ENCODE data around the gene STRADA.

The STRADA gene

DNA sequence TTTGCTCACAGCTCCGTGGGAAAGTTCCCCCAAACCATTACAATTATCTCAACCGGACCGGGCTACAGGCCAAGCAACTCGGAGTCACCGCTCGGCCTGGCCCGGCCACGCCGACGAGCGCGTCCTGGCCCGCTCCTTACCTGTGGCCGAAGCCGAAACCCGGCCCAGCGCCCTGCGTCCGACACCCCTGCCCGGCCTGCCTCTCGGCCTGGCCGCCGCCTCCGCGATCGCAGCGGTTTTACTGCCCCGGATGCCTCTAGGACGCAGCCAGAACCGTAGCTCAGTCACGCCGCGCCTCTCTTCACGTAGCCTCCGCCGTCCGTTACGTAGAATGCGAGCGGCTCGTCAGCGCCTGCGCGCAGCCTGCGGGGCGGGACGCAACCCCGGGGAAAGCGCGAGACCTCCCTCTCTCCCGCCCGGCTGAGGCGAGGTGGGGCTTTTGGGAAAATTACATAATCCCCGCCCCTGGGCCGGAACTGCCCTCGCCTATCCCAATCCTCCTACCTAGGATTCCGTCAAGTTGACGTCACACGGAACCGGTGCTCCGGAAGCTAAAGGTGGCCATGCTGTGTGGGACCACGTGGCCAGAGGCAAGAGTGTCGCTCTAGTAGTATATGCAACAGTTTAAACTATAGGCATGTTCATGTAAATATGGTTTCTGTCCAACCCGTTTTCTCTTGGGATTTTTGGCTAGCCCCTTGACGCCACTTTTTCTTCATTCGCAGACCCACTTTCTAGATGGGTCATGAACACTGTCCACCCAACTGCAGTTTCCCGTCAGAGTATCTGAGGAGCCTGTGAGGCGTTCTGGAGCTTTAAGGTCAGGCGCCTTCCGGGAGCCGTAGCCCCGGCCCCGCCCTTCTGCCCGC, 31.9 kb upstream of the STRADA start, which contains the start of gene CCDC47:
Gene CCDC47, minus strand, starts transcription at position 326 of the 869 bp plus-strand sequence. CDS start 7,422 bp downstream, outside the sequence.
- TF ChIP-seq, protein P1, sequence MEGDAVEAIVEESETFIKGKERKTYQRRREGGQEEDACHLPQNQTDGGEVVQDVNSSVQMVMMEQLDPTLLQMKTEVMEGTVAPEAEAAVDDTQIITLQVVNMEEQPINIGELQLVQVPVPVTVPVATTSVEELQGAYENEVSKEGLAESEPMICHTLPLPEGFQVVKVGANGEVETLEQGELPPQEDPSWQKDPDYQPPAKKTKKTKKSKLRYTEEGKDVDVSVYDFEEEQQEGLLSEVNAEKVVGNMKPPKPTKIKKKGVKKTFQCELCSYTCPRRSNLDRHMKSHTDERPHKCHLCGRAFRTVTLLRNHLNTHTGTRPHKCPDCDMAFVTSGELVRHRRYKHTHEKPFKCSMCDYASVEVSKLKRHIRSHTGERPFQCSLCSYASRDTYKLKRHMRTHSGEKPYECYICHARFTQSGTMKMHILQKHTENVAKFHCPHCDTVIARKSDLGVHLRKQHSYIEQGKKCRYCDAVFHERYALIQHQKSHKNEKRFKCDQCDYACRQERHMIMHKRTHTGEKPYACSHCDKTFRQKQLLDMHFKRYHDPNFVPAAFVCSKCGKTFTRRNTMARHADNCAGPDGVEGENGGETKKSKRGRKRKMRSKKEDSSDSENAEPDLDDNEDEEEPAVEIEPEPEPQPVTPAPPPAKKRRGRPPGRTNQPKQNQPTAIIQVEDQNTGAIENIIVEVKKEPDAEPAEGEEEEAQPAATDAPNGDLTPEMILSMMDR (IDR thresholded peaks at IDR 0.05; ENCODE audit: unreplicated experiment in 3 of 3), result no peak
- H3K27ac Mint-ChIP-seq, result peak within 1 kb of the TSS; percentile 99 to 100 (median 100)

DNA sequence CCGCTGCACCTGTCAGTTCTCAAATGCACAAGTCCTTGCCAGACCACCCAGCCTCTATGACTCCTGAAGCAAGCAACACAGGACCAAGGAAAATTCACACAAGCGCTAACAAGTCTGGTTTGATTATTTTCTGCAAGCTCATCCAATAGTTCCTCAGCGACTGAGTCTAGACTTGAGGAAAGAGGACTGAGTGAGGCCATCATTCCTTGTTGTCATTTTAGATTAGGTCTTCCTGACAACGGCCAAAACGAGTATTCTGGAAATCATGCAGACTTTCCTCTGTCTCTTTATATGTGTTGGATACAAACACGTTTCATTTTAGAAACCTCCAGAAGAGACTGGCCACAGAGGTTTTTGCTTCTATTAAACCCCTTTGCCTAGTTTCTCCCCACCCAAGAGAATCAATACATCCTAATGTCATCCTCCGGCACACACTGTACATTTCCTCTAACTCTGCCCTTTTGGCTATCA, 31.2 kb upstream of the STRADA start:
- H3K4me1 Mint-ChIP-seq, result peaks cover 35% of the 10 kb centered on the region
- peaks cover 17% of the 10 kb centered on the region for H3K36me3 Mint-ChIP-seq (ENCODE audit: low read depth)
- TF ChIP-seq, protein P1 (IDR thresholded peaks at IDR 0.05; ENCODE audit: unreplicated experiment in 3 of 3), result no peak
- H3K27ac Mint-ChIP-seq, result peak overlapping the region; percentile 99 to 100 (median 100)
- H3K27me3 Mint-ChIP-seq (ENCODE audit: low read depth), result no peaks in the 10 kb centered on the region
- H3K9me3 Mint-ChIP-seq, result no peaks in the 10 kb centered on the region
- H3K4me3 Mint-ChIP-seq, result peak overlapping the region; percentile 98 to 100 (median 98)

More for the DNA sequence above, 31.9 kb upstream of the STRADA start, which contains the start of gene CCDC47:
- Mint-ChIP-seq H3K36me3 (ENCODE audit: low read depth) (peaks cover 22% of the 10 kb centered on the region), H3K27me3 (ENCODE audit: low read depth) (no peaks in the 10 kb centered on the region), H3K4me3 (peak within 1 kb of the TSS; percentile 98 to 100 (median 98)), H3K9me3 (no peaks in the 10 kb centered on the region), H3K4me1 (peaks cover 40% of the 10 kb centered on the region)

DNA sequence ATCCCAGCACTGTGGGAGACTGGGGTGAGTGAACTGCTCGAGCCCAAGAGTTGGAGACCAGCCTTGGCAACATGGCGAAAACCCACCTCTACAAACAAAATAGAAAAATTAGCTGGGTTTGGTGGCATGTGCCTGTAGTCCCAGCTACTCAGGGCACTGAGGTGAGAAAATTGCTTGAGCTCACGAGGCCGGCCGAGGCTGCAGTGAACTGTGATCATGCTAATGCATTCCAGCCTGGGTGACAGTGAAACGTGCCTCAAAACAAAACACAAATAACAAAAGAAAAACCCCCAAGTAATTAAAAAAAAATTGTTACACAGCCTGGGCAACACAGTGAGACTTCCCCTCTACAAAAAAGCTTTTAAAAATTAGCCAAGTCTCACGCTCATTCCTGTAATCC, 26.8 kb upstream of the STRADA start:
- TF ChIP-seq, protein P1 (IDR thresholded peaks at IDR 0.05; ENCODE audit: unreplicated experiment in 3 of 3), result no peak

DNA sequence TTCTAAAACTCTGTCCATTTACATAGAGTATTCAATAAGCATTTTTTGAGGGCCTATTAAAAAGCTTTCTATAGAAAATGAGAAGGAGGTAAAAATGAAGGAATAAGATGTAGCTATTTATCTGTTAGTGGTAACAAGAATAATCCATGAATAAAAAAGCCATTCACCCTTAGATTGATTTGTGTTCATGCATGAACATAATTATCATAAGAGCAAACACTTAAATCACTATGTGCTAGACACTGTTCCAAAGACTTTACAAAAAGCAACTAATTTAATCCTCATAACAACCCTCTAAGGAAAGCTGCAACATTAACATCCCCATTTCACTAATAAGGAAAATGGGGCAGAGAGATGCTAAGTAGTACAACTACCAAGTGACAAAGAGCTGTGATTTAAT, 25.2 kb upstream of the STRADA start:
- TF ChIP-seq, protein P1 (IDR thresholded peaks at IDR 0.05; ENCODE audit: unreplicated experiment in 3 of 3), result no peak
- peaks cover 30% of the 10 kb centered on the region for H3K36me3 Mint-ChIP-seq (ENCODE audit: low read depth)
- no peak overlapping the region for H3K27ac Mint-ChIP-seq
- H3K9me3 Mint-ChIP-seq, result no peaks in the 10 kb centered on the region
- H3K4me3 Mint-ChIP-seq, result no peak overlapping the region
- no peaks in the 10 kb centered on the region for H3K27me3 Mint-ChIP-seq (ENCODE audit: low read depth)
- H3K4me1 Mint-ChIP-seq, result no peaks in the 10 kb centered on the region

More for the DNA sequence above, 26.8 kb upstream of the STRADA start:
- no peaks in the 10 kb centered on the region for H3K9me3 Mint-ChIP-seq
- H3K36me3 Mint-ChIP-seq (ENCODE audit: low read depth), result peaks cover 22% of the 10 kb centered on the region
- H3K27me3 Mint-ChIP-seq (ENCODE audit: low read depth), result no peaks in the 10 kb centered on the region
- H3K4me1 Mint-ChIP-seq, result peaks cover 10% of the 10 kb centered on the region
- no peak overlapping the region for H3K4me3 Mint-ChIP-seq
- H3K27ac Mint-ChIP-seq, result peak overlapping the region in 1 of 3 experiments; percentile 77

DNA sequence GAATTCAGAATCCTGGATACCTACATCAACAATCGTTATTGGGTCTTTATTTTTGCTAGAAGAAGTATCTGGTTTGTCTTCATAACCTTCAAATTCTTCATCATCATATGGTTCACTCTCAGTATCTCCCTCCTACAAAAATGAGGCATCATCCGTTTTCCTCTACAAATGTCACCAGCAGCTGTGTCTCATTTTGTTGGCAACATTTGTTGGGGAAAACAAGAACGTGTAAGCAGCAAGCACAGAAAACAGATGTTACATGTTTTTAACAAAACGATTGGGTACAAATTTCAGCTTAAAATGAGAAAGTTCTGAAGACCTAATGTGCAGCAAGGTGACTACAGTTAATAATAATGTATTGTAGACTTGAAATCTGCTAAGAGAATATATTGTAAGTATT, 23.1 kb upstream of the STRADA start:
- Mint-ChIP-seq H3K36me3 (ENCODE audit: low read depth) (peaks cover 45% of the 10 kb centered on the region), H3K4me1 (no peaks in the 10 kb centered on the region), H3K4me3 (no peak overlapping the region), H3K27ac (no peak overlapping the region), H3K9me3 (no peaks in the 10 kb centered on the region), H3K27me3 (ENCODE audit: low read depth) (no peaks in the 10 kb centered on the region)
- TF ChIP-seq, protein P1 (IDR thresholded peaks at IDR 0.05; ENCODE audit: unreplicated experiment in 3 of 3), result no peak

Data from nephron (organoid).